ENCODE measurements around the gene AP1S3.

The AP1S3 gene

GRCh38 chr2:223760838-223761502 lies 76.4 kb downstream of the AP1S3 start:
- peak in 1 of 3 experiments; percentile 19 for DNase-seq (ENCODE audit: low read depth in 3 of 3)

- no peak for DNase-seq (ENCODE audit: low read depth in 3 of 3)
Measured at GRCh38 chr2:223759569-223760430, 77.6 kb downstream of the AP1S3 start.

GRCh38 chr2:223758131-223758840 lies 79.1 kb downstream of the AP1S3 start:
- DNase-seq (ENCODE audit: low read depth in 3 of 3) = no peak

GRCh38 chr2:223753940-223754339 lies 83.4 kb downstream of the AP1S3 start:
- no peak for DNase-seq (ENCODE audit: low read depth in 3 of 3)

- no peak for DNase-seq (ENCODE audit: low read depth in 3 of 3)
Measured at GRCh38 chr2:223751012-223751411, 86.4 kb downstream of the AP1S3 start.

GRCh38 chr2:223747392-223748042 lies 89.9 kb downstream of the AP1S3 start:
- no peak for DNase-seq (ENCODE audit: low read depth in 3 of 3)

GRCh38 chr2:223746611-223747010 lies 90.8 kb downstream of the AP1S3 start:
- no peak for DNase-seq (ENCODE audit: low read depth in 3 of 3)

GRCh38 chr2:223744580-223744979 lies 92.8 kb downstream of the AP1S3 start:
- DNase-seq (ENCODE audit: low read depth in 3 of 3) = no peak

- no peak for DNase-seq (ENCODE audit: low read depth in 3 of 3)
Measured at GRCh38 chr2:223740679-223741078, 96.7 kb downstream of the AP1S3 start.

GRCh38 chr2:223737207-223737606 lies 100.2 kb downstream of the AP1S3 start:
- no peak for DNase-seq (ENCODE audit: low read depth in 3 of 3)

GRCh38 chr2:223736488-223736887 lies 100.9 kb downstream of the AP1S3 start:
- DNase-seq (ENCODE audit: low read depth in 3 of 3) = no peak

- no peak for DNase-seq (ENCODE audit: low read depth in 3 of 3)
Measured at GRCh38 chr2:223735659-223736244, 101.6 kb downstream of the AP1S3 start.

- no peak for DNase-seq (ENCODE audit: low read depth in 3 of 3)
Measured at GRCh38 chr2:223735035-223735640, 102.2 kb downstream of the AP1S3 start.

- no peak for DNase-seq (ENCODE audit: low read depth in 3 of 3)
Measured at GRCh38 chr2:223734346-223734745, 103.0 kb downstream of the AP1S3 start.

GRCh38 chr2:223732346-223732745 lies 105.0 kb downstream of the AP1S3 start:
- no peak for DNase-seq (ENCODE audit: low read depth in 3 of 3)

- no peak for DNase-seq (ENCODE audit: low read depth in 3 of 3)
Measured at GRCh38 chr2:223731503-223731902, 105.9 kb downstream of the AP1S3 start.

GRCh38 chr2:223729781-223730180 lies 107.6 kb downstream of the AP1S3 start:
- no peak for DNase-seq (ENCODE audit: low read depth in 3 of 3)

GRCh38 chr2:223727562-223727961 lies 109.8 kb downstream of the AP1S3 start:
- no peak for DNase-seq (ENCODE audit: low read depth in 3 of 3)

GRCh38 chr2:223725986-223726970 lies 111.1 kb downstream of the AP1S3 start:
- DNase-seq (ENCODE audit: low read depth in 3 of 3) = no peak

- DNase-seq (ENCODE audit: low read depth in 3 of 3) = no peak
Measured at GRCh38 chr2:223725494-223725893, 111.9 kb downstream of the AP1S3 start.
